Cardiac ventricle fibroblast (primary cell): ENCODE data around the gene RPP14. TPM values are rescaled to one million over a fixed set of nuclear protein-coding genes. Genes with fewer than 3 reads are reported as not detected.

Experiments used
- total RNA-seq: library from RNA; depleted of rRNA; stranded (reverse); fragments of >200 nt; gene quantifications from 2 replicates; pipeline ENCODE4 v1.2.3, GENCODE V29; 2015

The RPP14 gene
- 5.5 and 5.7 TPM in 2 replicates for total RNA-seq

GRCh38 chr3:58305882-58306711 lies at the start of gene RPP14, which contains the start of gene HTD2:
Gene RPP14, plus strand, starts transcription at chr3:58306245. Its CDS starts 4,085 bp downstream, at chr3:58310330.
Gene HTD2, plus strand, starts transcription at chr3:58306520. Its CDS starts 11,094 bp downstream, at chr3:58317614.

GRCh38 chr3:58332575-58333188 lies 26.6 kb downstream of the RPP14 start, which contains the start of gene PXK:
Gene PXK, plus strand, starts transcription at chr3:58332892. Its CDS starts 97 bp downstream, at chr3:58332989.

Other genes with a start within 250 kb of the RPP14 start
- gene DNASE1L3, start 95.3 kb upstream of the RPP14 start, total RNA-seq, result 0.12 TPM in 1 of 2 replicates, not detected in the other
- 4.4 and 7.3 TPM in 2 replicates for gene ABHD6, start 68.5 kb upstream of the RPP14 start, total RNA-seq
- 5.9 and 6.9 TPM in 2 replicates for gene HTD2, start 275 bp downstream of the RPP14 start, total RNA-seq
- gene PXK, start 26.6 kb downstream of the RPP14 start, total RNA-seq, result 22.0 and 24.6 TPM in 2 replicates
- gene PDHB, start 127.6 kb downstream of the RPP14 start, total RNA-seq, result 52.9 and 84.5 TPM in 2 replicates
- gene KCTD6, start 185.9 kb downstream of the RPP14 start, total RNA-seq, result 6.3 and 10.0 TPM in 2 replicates
- gene ACOX2, start 230.9 kb downstream of the RPP14 start, total RNA-seq, result 21.7 and 24.2 TPM in 2 replicates